ENCODE data around the gene TH.

GRCh38 chr11:2135018-2135569 is 36.5 kb downstream of the TH start:
- no peak for TF ChIP-seq CTCF (IDR thresholded peaks at IDR 0.05)
- no peak for TF ChIP-seq POLR2AphosphoS5 (IDR thresholded peaks at IDR 0.05)
- no peak for TF ChIP-seq POLR2A (IDR thresholded peaks at IDR 0.05)
